ENCODE data around the gene NCOA4.
"Not testable (repeated sequence)": the region's sequence is repeated elsewhere in the genome, so short reads cannot be mapped to it uniquely, and the experiment has no call there.

Gene NCOA4

DNA sequence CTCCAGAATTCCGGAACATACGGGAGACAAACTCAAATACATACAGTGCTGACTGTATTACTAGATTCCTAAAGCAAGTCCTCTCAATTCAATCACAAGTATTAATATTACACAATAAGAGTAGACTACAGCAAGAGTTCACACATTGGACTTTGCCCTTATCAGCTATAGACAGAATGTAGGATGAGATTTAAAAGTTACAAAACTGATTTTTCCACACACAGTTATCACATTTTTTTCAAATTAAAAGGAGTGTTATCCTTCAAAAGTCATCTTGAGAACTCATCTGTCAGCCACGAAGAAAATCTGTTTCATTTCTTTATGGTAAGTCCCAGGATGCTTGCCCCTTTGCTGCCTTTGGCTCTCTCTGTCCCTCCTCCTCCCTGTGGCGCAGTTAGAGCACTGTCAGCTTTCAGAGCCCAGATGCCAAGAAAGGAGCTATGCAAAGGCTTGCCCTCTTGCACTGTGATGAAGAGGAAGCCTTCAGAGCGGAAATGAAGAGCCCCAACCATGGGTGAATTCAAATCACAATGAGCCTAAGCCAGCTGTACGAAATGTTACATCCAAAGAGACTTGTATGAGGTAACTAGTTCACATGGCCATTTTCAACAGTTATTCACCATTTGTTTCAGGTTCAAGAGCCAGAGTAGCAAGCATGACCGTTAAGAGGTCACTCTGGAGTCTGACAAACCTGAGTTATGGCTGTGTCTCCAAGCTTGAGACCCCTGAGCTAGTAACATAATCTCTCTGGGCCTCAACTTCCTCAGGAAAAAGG, 10.7 kb downstream of the NCOA4 start:
- DNase-seq (ENCODE audit: low read depth): no peak

DNA sequence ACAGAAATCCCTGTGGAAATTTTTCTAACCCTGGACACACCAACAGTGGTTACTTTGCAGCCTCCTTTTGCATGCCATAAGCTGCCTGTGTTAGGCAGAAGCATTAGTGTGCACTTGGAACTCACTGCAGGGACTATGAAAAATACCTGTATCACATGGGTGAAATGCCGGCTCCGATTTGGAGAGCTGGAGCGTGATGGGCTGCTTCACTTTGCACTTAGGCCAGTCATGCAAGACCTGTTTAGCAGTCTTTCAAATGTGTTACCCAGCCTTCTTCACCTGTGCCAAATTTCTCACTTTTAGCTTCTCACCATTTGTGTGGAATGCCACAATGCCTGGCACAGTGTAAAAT, 11.3 kb downstream of the NCOA4 start:
- no peak for DNase-seq (ENCODE audit: low read depth)

DNA sequence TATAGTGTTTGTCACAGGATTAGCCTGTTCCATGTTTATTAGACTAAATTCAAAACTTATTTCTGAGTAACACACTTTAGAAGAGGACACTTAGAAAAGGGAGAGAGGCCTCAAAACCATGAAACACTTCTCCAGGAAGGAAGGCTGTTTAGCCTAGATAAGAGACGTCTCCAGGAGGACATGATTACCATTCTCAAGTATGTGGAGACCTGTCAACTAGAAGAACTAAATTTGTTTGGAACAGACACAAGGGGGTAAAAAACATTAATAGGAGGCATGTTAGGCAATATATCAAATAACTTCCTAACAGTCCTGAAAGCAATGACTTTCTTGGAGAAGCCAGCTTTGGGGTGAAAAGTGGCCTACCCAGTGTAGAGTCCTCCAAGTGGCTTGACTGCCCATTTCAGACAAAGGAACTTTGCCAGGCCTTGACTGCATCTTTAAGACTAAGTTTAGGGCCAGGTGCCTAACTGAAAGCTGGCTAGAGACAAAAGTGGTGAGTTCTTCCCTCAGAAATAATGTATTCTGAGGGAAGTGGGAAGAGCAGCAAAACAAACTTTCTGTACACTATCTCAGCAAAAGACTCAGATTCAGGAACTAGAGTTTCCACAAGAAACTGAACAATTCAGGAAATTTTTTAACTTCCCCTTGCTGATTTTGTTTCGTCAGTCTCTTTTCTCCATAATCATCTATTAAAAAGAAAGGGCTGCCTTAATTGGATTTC, 11.8 kb downstream of the NCOA4 start:
- DNase-seq (ENCODE audit: low read depth): no peak

DNA sequence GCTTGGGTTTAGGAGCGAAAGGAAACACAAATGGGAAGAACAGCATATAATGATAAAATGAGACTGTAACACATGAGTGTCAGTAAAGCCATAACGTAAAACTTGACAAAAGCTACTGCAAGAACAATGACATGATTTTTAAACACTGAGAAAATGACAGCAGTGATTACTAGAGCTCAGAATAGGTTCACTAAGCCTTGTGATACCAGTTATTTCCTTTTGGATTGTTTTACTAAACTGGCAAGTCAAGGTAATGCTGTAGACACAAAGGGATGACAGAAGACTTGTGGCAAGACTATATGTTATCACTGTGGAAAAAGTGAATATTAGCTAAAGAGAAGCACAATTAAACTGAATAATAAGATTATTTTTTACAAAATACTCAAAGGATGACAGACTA, 12.7 kb downstream of the NCOA4 start:
- no peak for DNase-seq (ENCODE audit: low read depth)

DNA sequence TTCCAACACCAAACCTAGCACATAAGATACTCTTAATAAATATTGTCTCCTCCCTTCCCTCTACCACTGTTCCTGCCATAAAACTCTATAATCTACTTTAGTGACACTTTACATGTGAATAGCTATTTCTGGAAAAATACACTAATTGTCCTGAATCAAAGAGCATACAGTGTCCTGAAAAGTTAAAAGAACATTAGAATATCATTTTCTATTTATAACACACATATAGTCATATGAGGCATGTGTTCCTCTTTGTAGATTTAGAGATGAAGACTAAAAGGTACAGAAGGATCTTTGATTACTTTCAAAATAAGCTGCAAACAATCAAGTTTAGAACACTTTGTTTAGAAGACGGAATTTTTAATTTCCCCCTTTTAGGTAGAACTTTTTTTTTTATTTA, 13.6 kb downstream of the NCOA4 start:
- DNase-seq (ENCODE audit: low read depth): no peak

DNA sequence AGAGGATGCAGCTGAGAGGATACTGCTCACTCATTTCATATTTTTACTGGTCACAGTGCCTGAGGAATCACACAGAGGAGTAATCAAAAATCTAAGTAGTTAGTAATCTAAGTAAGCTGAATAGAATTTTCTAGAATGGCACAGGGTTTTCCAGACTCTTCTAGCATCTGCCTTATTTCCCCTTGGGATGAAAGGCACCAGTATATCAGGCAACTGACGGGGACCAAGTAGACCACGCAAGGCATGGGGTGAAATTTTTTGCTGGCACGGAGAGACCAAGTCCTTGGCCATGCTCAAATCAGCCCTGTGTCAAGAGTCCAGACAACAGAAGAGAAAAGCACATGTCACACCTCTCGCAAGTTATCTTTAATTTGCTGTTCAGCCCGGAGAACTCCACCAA, 14.2 kb downstream of the NCOA4 start:
- no peak for DNase-seq (ENCODE audit: low read depth)

DNA sequence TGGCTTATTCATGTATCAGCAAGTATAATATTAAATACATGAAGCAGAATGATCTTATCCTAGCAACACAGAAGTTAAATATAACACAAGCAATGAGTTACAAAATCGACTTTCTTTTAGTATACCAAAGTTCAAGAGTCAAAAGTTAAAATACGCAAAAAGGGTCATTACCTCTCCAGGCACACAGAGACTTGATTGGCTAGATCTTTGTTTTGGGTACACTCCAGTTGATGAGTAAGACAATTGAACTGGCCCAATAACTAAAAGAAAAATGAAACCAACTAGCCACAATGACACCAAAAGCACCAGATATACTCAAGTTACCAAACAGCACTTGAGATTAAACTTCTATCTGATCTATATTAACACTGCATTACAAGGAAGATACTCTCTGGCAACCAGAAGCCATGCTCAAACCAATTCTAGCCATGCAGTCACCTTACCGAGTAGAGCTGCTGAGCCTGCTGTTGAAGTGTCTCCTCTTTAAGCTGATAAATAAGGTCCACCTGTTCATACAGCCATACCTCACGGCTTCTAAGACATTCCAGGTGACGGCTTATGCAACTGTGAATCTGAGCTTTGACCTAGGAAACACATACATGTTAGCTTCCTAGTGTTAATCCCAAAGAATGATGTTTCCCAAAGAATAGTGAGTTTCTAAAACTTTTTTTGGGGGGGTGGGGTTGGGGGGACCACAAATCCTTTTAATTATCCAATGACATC, 15.6 kb downstream of the NCOA4 start:
- DNase-seq (ENCODE audit: low read depth): no peak

DNA sequence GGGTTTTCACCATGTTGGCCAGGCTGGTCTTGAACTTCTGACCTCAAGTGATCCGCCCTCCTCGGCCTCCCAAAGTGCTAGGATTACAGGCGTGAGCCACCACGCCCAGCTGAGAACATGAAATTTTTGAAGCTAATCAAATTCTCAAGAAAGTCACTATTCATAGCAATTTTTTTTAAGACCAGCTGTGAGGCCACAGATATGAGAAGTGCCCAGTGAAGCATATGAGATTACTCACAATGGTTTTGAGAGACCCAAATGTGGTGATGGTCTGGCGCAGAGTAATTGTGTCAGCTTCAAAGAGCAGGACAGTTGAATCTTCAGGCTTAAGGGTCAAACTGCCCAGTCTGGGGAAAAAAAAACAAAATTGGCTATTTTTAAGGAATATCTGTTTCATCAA, 16.2 kb downstream of the NCOA4 start:
- no peak for DNase-seq (ENCODE audit: low read depth)

DNA sequence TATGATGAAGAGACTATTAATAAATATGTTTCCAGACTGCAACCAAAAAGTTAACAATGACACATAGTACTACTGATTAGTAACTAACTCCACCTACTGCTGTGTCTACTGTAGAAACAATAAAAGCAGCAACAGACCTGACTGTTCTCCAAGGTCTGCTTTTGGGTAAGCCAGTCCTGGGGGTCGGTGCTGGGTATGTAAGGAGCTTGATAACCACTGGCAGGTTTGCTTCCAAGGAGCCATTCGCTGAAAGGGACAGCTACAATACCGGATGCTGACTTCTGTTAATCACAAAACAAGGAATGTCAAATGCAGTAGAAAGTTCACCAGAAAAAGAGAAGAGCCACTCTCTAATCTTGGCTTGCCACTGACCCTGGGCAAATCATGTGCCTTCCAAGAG, 17.7 kb downstream of the NCOA4 start:
- no peak for DNase-seq (ENCODE audit: low read depth)

DNA sequence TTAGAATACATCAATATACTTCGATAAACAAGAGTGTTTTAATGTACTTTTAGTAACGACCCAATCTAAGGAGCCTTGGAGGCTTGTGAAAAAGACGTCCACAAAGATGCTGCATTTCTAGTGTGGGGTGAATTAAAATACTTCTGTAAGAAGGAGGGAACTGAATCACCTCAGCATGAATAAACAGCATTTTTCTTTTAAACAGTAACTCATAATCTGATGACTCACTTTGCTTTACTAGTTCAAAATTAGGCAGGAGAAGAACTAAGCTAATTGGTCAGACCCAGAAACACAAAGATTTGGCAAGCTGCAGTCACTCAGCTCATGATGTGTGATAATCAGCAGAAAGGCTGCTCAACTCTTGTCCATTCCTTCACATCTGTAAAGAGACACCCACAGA, 24.2 kb downstream of the NCOA4 start:
- DNase-seq (ENCODE audit: low read depth): no peak

DNA sequence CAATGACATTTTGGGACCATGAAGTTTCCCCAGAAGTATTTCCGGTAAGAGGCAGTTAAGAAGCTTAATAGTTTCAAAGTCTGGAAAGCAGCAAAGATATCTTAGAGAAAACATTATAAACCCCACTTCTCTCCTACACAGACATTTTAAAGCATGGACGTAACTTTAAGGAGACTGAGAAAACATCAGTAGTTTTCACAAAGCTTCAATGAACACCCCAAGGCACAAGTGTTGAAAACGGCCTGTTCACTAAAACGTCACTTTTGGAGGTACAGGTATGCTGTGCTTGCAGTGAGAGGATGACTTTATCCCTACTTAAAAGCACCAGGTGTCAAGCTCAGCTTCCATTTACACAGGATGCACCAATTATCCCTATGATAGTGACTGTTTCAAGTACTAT, 25.0 kb downstream of the NCOA4 start:
- DNase-seq (ENCODE audit: low read depth): no peak

DNA sequence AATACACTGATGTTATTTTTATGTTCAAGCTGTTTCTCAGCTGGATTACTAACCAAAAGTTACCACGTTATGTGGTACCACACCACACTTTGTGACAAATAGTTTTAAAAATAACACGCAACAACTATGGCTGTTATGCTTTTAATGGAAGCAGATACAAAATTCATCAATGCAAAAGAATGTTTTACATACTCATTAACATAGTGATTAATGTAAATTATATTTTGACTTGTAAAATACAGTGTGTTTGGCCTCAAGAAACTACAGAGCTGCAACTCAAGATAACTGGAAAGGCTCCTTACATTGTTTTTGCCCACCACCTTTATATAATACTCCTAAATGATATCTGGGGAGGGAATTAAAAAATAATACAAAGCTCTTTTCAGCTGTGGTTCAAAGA, 25.5 kb downstream of the NCOA4 start:
- no peak for DNase-seq (ENCODE audit: low read depth)

DNA sequence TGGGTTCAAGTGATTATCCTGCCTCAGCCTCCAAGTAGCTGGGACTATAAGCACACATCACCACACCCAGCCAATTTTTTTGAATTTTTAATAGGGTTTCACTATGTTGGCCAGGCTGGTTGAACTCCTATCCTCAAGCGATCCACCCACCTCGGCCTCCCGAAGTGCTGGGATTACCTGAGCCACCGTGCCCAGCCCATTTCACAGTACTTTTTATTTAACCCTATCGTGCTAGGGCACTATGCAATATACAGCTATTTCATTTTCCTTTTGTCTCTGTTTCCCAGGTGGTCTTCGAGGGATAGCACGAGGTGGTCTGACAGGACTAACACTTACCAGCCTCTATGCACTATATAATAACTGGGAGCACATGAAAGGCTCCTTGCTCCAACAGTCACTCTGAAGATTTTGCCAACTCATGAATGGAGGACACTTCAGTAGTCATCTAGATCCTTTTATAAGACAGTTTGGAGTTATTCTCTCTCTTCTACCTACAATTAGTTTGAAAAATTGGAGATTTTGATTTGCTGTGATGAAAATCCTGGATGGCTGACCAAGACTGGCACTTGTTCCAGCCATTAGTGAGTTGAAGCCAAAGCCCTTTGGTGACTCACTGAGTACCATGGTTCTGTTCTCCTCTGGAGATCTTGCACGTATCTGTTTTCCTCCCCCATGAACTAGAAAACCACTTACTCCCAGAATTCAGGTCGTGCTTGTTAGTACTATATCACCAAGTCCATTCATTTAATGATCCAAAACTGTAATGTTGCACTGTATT, 27.3 kb downstream of the NCOA4 start:
- DNase-seq (ENCODE audit: low read depth): no peak

DNA sequence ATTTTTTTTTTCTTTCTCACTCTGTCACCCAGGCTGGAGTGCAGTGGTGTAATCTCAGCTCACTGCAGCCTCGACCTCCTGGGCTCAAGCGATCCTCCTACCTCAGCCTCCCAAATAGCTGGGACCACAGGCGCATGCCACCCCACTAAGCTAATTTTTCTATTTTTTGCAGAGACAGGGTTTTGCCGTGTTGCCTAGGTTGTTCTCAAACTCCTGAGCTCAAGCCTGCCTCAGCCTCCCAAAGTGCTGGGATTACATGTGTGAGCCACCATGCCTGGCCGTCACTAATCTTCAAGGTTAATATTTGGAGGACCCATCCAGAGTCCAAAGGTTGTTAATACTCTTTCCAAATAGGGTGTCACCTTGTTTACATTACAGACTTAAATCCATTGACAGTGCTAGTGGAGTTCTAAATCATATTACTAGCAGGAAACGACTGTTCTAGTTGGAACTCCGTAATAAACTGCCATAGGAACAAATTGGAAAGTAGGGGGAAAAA, 28.2 kb downstream of the NCOA4 start:
- not testable (repeated sequence) for DNase-seq (ENCODE audit: low read depth)

DNA sequence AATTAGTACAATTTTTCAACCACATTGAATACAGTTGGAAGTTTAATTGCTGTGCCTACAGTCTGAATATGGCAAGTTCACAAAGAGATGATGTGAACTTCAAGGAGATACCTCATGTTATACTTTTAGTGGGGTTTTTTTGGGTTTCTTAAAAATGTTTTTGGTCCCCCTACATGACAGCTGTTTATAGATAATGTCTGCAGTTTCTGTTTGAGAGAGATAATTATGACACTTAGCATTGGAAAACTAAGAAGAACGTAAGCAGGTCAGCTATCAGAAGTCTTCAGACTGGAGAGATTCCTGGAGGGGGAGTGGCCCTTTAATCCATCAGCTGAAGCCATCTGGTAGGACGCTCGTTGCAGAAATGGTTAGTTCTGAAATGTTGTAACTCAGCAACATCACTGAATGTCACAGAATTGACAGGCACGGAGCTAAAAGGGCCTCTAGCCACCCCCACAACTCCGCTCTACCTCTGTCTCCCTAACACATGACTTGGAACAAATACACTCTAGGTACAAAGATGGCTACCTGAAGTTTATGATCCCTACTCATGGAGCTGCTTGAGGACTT, 29.2 kb downstream of the NCOA4 start:
- no peak for DNase-seq (ENCODE audit: low read depth)

DNA sequence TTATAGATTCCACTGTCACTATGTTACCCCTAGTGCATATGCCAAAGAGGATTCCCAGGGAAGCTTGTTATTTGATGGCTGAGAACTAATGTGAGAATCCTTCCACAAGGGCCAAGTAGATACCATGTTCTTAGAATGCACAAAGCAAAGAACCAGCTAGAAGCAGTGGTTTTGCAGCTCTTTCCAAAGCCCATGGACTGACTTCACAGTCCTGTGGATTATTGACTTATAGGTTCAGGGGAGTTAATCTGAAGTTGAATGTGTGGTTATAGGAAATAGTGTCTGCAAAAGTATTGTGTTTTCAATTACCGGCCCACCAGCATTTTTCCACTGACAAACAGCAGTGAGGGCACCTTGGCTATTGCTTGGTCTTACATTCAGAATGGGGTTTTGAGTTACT, 29.9 kb downstream of the NCOA4 start:
- DNase-seq (ENCODE audit: low read depth): no peak

DNA sequence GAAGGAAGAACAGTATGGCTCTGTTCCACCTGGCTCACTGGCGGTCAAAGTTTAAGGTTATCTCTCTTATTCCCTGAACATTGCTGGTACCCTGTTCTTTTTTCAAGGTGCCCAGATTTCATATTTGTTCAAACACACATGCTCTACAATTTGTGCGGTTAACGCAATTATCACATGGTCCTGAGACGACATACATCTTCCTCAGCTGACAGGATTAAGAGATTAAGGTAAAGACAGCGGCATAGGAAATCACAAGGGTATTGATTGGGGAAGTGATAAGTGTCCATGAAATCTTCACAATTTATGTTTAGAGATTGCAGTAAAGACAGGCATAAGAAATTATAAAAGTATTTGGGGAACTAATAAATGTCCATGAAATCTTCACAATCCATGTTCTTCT, 30.5 kb downstream of the NCOA4 start:
- DNase-seq (ENCODE audit: low read depth): not testable (repeated sequence)

DNA sequence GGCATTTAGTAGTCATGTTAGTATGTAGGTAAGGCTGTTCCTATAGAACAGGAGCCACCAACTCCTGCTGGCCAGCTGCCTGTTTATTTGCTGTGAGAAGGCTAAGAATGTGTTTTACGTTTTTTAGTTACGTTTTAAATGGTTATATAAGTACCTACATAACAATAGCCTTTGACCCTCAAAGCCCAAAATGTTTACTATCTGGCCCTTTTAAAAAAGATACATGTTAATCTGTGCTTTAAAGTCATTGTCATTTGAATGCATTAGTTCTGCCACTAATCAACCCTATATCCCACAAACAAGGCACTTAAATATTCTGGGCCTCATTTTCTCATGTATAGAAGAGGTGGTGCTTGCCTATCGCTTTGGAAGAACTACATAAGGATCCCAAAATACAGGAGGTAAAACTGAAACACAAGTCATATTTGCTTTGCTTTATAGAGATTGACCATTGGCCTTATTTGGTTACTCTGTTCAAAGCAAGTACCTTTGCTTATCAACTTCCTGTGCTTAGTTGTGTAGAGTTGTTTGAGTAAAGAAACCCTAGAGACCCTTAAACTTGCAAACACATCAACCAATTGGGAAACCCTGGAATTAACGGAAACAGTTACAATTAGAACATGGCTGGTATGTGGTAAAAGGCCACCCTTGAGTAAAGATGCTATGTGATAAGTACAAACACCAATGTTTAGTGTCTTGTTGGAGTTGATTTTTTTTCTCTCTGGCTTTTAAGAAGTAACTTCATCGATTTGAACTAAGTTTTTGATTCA, 32.2 kb downstream of the NCOA4 start:
- DNase-seq (ENCODE audit: low read depth): no peak

DNA sequence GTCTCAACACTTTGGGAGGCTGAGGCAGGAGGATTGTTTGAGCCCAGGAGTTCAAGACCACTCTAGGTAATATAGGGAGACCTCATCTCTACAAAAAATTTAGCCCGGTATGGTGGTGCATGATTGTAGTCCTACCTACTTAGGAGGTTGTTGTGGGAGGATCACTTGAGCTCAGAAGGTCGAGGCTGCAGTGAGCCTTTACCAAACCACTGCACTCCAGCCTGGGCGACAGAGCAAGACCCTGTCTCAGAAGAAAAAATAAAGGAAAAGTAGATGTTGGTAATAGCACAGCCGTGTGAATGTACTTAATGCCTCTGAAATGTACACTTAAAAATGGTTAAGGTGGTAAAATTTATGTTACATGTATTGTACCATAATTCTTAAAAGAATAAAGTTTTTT, 32.9 kb downstream of the NCOA4 start:
- no peak for DNase-seq (ENCODE audit: low read depth)

DNA sequence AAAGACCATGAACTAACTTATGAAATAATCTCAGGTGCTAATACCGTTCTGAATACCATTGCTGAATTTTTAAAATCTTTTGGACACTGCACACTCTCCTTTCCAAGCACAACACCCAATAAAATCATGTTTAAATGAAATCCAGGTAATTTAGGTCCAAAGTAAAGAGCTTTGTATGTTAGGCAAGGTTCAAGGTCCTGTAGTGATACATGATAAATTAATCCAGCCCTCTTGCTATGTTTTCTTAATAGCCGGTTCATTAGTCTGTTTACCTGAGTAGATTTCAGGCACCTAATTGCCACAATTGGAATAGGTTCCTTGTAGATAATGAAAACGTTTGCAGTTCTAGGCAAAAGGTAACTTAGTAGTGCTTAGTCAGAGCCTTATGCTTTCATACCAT, 44.8 kb downstream of the NCOA4 start:
- not testable (repeated sequence) for DNase-seq (ENCODE audit: low read depth)

DNA sequence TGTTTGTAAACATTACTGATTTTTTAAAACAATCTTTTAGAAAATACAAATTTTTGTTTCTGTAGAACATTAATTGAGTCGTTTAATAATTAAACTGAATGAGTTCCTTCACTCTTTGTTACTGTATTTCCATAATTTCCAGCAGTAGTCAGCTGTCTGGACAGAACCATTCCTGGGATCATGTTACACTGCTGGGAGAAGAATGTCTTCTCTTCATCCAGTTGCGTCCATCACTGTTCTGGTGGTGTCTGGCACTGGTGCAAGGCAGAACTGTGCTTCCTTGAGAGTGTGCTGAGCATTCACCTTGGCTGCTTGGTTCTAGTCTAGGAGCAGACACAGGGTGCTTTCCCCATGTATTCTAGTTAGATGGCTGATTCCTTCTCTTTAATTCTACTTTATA, 46.0 kb downstream of the NCOA4 start:
- DNase-seq (ENCODE audit: low read depth): not testable (repeated sequence)
